Left ventricle myocardium inferior (tissue), 1 donor: ENCODE results near the gene NOS2. TPM values are rescaled to one million over a fixed set of nuclear protein-coding genes. Genes with fewer than 3 reads are reported as not detected.

ENCODE experiments used
- DNase-seq: peaks from one replicate; pipeline ENCODE4 v3.0.0-alpha.2; 2020
- H3K27ac ChIP-seq: fragments of 200-600 bp; replicated peaks from 2 replicates; pipeline ENCODE4 v1.8.0; 2021
- H3K27me3 ChIP-seq: fragments of 200-600 bp; 2 replicates; pipeline ENCODE4 v1.8.0; 2021; ENCODE audit warnings: low read depth
- H3K36me3 ChIP-seq: fragments of 200-600 bp; 2 replicates; pipeline ENCODE4 v1.8.0; 2021
- H3K4me1 ChIP-seq: fragments of 200-600 bp; 2 replicates; pipeline ENCODE4 v1.8.0; 2021
- H3K4me3 ChIP-seq: fragments of 200-600 bp; 2 replicates; pipeline ENCODE4 v1.8.0; 2021; ENCODE audit warnings: mild to moderate bottlenecking, moderate library complexity
- H3K9me3 ChIP-seq: fragments of 200-600 bp; replicated peaks from 2 replicates; pipeline ENCODE4 v1.8.0; 2021
- CTCF ChIP-seq: fragments of 200-600 bp; IDR thresholded peaks from 2 replicates; pipeline ENCODE4 v1.8.0; 2021; ENCODE audit warnings: antibody characterized with exemption, mild to moderate bottlenecking, borderline replicate concordance
- intact Hi-C: fragments of 100-400 bp; cut with micrococcal nuclease; formaldehyde crosslinking; loops from one replicate; pipeline ENCODE4 v1.11.0; 2022
- total RNA-seq: library from RNA; stranded (reverse); fragmentation: NEBNext Ultra II Directional; extraction: Animal tissue kit (Norgen Biotek cat#: 25700); gene quantifications from one replicate; pipeline ENCODE4 v1.2.1, GENCODE V29; 2021
- donor health status: DM: no; HTN: yes; CAD: no; lungs with severe emphysema.

Gene NOS2
- total RNA-seq, 1 donor from 2014 or later: 0.19 TPM

- H3K36me3 ChIP-seq: no peaks in the 10 kb centered on the region
- TF ChIP-seq CTCF: no peak
- peaks cover 37% of the 10 kb centered on the region for H3K27me3 ChIP-seq
- peaks cover 23% of the 10 kb centered on the region for H3K4me1 ChIP-seq
- no peaks in the 10 kb centered on the region for H3K9me3 ChIP-seq
- H3K27ac ChIP-seq: no peak overlapping the region
- DNase-seq: no peak
- intact Hi-C loops: no loop called here
- H3K4me3 ChIP-seq: no peak overlapping the region
These were observed 8.2 kb downstream of the NOS2 start for GRCh38 chr17:27792095-27792494.

GRCh38 chr17:27788919-27789318 lies 11.4 kb downstream of the NOS2 start:
- no peak for TF ChIP-seq CTCF
- H3K27ac ChIP-seq: no peak overlapping the region
- H3K4me3 ChIP-seq: no peak overlapping the region
- no peaks in the 10 kb centered on the region for H3K36me3 ChIP-seq
- no peak for DNase-seq
- H3K9me3 ChIP-seq: no peaks in the 10 kb centered on the region
- intact Hi-C loops: no loop called here
- H3K4me1 ChIP-seq: peaks cover 21% of the 10 kb centered on the region
- H3K27me3 ChIP-seq: peaks cover 17% of the 10 kb centered on the region

GRCh38 chr17:27783440-27784350 lies 16.6 kb downstream of the NOS2 start:
- intact Hi-C loops: no loop called here
- Histone ChIP-seq H3K4me1 (peaks cover 17% of the 10 kb centered on the region), H3K4me3 (no peak overlapping the region), H3K27ac (peak overlapping the region; percentile 46), H3K36me3 (no peaks in the 10 kb centered on the region), H3K27me3 (no peaks in the 10 kb centered on the region), H3K9me3 (no peaks in the 10 kb centered on the region)
- TF ChIP-seq CTCF: no peak
- DNase-seq: no peak

GRCh38 chr17:27782791-27783206 lies 17.5 kb downstream of the NOS2 start:
- peak; percentile 44 for DNase-seq
- no peak for TF ChIP-seq CTCF
- no peak overlapping the region for H3K4me3 ChIP-seq
- intact Hi-C loops: no loop called here
- peaks cover 16% of the 10 kb centered on the region for H3K4me1 ChIP-seq
- H3K9me3 ChIP-seq: no peaks in the 10 kb centered on the region
- no peaks in the 10 kb centered on the region for H3K27me3 ChIP-seq
- H3K27ac ChIP-seq: peak overlapping the region; percentile 48
- no peaks in the 10 kb centered on the region for H3K36me3 ChIP-seq

GRCh38 chr17:27780828-27781404 lies 19.4 kb downstream of the NOS2 start:
- intact Hi-C loops: no loop called here
- Histone ChIP-seq H3K4me1 (peaks cover 16% of the 10 kb centered on the region), H3K9me3 (no peaks in the 10 kb centered on the region), H3K4me3 (no peak overlapping the region), H3K27me3 (no peaks in the 10 kb centered on the region), H3K36me3 (no peaks in the 10 kb centered on the region), H3K27ac (no peak overlapping the region)
- no peak for TF ChIP-seq CTCF
- no peak for DNase-seq
